Esophagus (tissue), 2 donors: ENCODE data around the gene RUSC2. TPM values are rescaled to one million over a fixed set of nuclear protein-coding genes. Genes with fewer than 3 reads are reported as not detected.
"Not testable (repeated sequence)": the region's sequence is repeated elsewhere in the genome, so short reads cannot be mapped to it uniquely, and the experiment has no call there.

Experiments used
- H3K27ac ChIP-seq, 2 donors: one replicate each; pipeline ENCODE4 v1.5.1; 2013; ENCODE audit warnings: low read depth in 2 of 2, mild to moderate bottlenecking in 2 of 2, inconsistent platforms in 1 of 2, low read length in 1 of 2, moderate library complexity in 1 of 2
- H3K27me3 ChIP-seq, 2 donors: one replicate each; pipeline ENCODE4 v1.6.1; 2013; ENCODE audit warnings: low read length in 2 of 2, control low read depth in 1 of 2, mild to moderate bottlenecking in 1 of 2; ENCODE audit not compliant: insufficient read depth in 2 of 2, control insufficient read depth in 1 of 2
- H3K36me3 ChIP-seq, 2 donors: one replicate each; pipeline ENCODE4 v1.6.1; 2013; ENCODE audit warnings: low read length in 1 of 2; ENCODE audit not compliant: control insufficient read depth in 2 of 2, insufficient read depth in 2 of 2
- H3K4me1 ChIP-seq, 2 donors: one replicate each; pipeline ENCODE4 v1.6.1; 2013; ENCODE audit warnings: low read length in 1 of 2; ENCODE audit not compliant: control insufficient read depth in 2 of 2, insufficient read depth in 2 of 2
- H3K4me3 ChIP-seq, 2 donors: one replicate each; pipeline ENCODE4 v1.5.1; 2013; ENCODE audit warnings: low read length in 2 of 2, mild to moderate bottlenecking in 2 of 2, low read depth in 1 of 2, moderate library complexity in 1 of 2
- H3K9me3 ChIP-seq, 2 donors: one replicate each; pipeline ENCODE4 v1.6.1; 2013; ENCODE audit warnings: mild to moderate bottlenecking in 2 of 2, low read depth in 1 of 2, low read length in 1 of 2, moderate library complexity in 1 of 2; ENCODE audit not compliant: control insufficient read depth in 2 of 2, insufficient read depth in 1 of 2
- WGBS, 2 donors: extraction: QIAGEN DNeasy Blood & Tissue Kit; methylation state at CpG; one replicate each; pipeline ENCODE4 v1.1.7; 2013; 5-methylcytosine and 5-hydroxymethylcytosine counted together
- polyA plus RNA-seq, 2 donors: library from polyadenylated mRNA; stranded (reverse); fragments of 200-250 nt; gene quantifications; one replicate each; pipeline ENCODE4 v1.2.3, GENCODE V29; 2013
- donor health status: healthy with polysubstance abuse.
- donor health status: Bipolar disorder and iron deficiency.

The RUSC2 gene
- polyA plus RNA-seq, 2 donors, result 7.3 to 27.2 TPM

- no peak overlapping the region for H3K27ac ChIP-seq
Measured at GRCh38 chr9:35529161-35529823, 39.4 kb downstream of the RUSC2 start.

GRCh38 chr9:35533398-35533797 is 43.5 kb downstream of the RUSC2 start:
- Histone ChIP-seq H3K9me3 (no peaks in the 10 kb centered on the region), H3K27me3 (no peaks in the 10 kb centered on the region), H3K36me3 (no peaks in the 10 kb centered on the region), H3K27ac (no peak overlapping the region), H3K4me1 (no peaks in the 10 kb centered on the region), H3K4me3 (no peak overlapping the region)

More at GRCh38 chr9:35529161-35529823, 39.4 kb downstream of the RUSC2 start:
- H3K9me3 ChIP-seq, result no peaks in the 10 kb centered on the region
- no peak overlapping the region for H3K4me3 ChIP-seq
- H3K27me3 ChIP-seq, result no peaks in the 10 kb centered on the region
- no peaks in the 10 kb centered on the region for H3K4me1 ChIP-seq
- H3K36me3 ChIP-seq, result no peaks in the 10 kb centered on the region
- WGBS, 2 donors, result 81 to 88% methylated on average over 3 of the region's 3 CpGs

GRCh38 chr9:35534921-35535320 is 45.0 kb downstream of the RUSC2 start:
- H3K4me1 ChIP-seq, H3K4me3 ChIP-seq, H3K27me3 ChIP-seq, H3K36me3 ChIP-seq, H3K27ac ChIP-seq, H3K9me3 ChIP-seq: not testable (repeated sequence)
- WGBS, 2 donors, result 92 to 95% methylated on average over 3 of the region's 3 CpGs

- peaks cover 0 to 8% of the 10 kb centered on the region in 2 donors for H3K4me1 ChIP-seq
- no peak overlapping the region for H3K4me3 ChIP-seq
- H3K27ac ChIP-seq, result peak overlapping the region; percentile 46 to 91
- no peaks in the 10 kb centered on the region for H3K36me3 ChIP-seq
- H3K9me3 ChIP-seq, result no peaks in the 10 kb centered on the region
- WGBS, 2 donors, result 73% methylated on average over 3 of the region's 3 CpGs
- H3K27me3 ChIP-seq, result no peaks in the 10 kb centered on the region
Measured at GRCh38 chr9:35537913-35538312, 48.0 kb downstream of the RUSC2 start.

GRCh38 chr9:35538361-35539234 is 48.7 kb downstream of the RUSC2 start:
- Histone ChIP-seq H3K27me3 (no peaks in the 10 kb centered on the region), H3K4me1 (peaks cover 0 to 8% of the 10 kb centered on the region in 2 donors), H3K36me3 (no peaks in the 10 kb centered on the region), H3K4me3 (peak overlapping the region; percentile 2 to 14), H3K27ac (peak overlapping the region; percentile 46 to 91), H3K9me3 (no peaks in the 10 kb centered on the region)
- WGBS, 2 donors, result 17 to 36% methylated on average over 18 of the region's 18 CpGs

Other genes starting within 250 kb of the RUSC2 start
- gene TESK1, start 115.2 kb downstream of the RUSC2 start, polyA plus RNA-seq, result 10 to 100 TPM; 15.3 to 22.7 TPM
- under 1 TPM; 0.26 to 0.29 TPM for gene CD72, start 128.3 kb downstream of the RUSC2 start, polyA plus RNA-seq
- under 1 TPM; 0.75 to 0.88 TPM for gene SIT1, start 160.8 kb downstream of the RUSC2 start, polyA plus RNA-seq
- gene RMRP, start 167.9 kb downstream of the RUSC2 start, polyA plus RNA-seq, result 100 to 1,000 TPM in 1 of 2 donors, 1 to 10 TPM in 1; 3.3 to 333 TPM
- 10 to 100 TPM; 17.3 to 21.1 TPM for gene CCDC107, start 168.2 kb downstream of the RUSC2 start, polyA plus RNA-seq
- 1 to 10 TPM; 2.4 to 4.0 TPM for gene ARHGEF39, start 175.1 kb downstream of the RUSC2 start, polyA plus RNA-seq
- under 1 TPM; 0.18 to 0.94 TPM for gene CA9, start 183.8 kb downstream of the RUSC2 start, polyA plus RNA-seq
- gene TPM2, start 199.8 kb downstream of the RUSC2 start, polyA plus RNA-seq, result 1,000 to 10,000 TPM; 1,007 to 1,288 TPM
- gene TLN1, start 242.1 kb downstream of the RUSC2 start, polyA plus RNA-seq, result 10 to 100 TPM; 53.2 to 89.5 TPM
- gene CREB3, start 242.6 kb downstream of the RUSC2 start, polyA plus RNA-seq, result 10 to 100 TPM; 10.5 to 13.6 TPM